Small intestine (tissue), 7 donors: ENCODE measurements around the gene TMEM151A. TPM values are rescaled to one million over a fixed set of nuclear protein-coding genes. Genes with fewer than 3 reads are reported as not detected.
A peak's percentile ranks its signal among the peaks of the same experiment; 100 is the strongest.
"Not testable (repeated sequence)": the region's sequence is repeated elsewhere in the genome, so short reads cannot be mapped to it uniquely, and the experiment has no call there.

Source experiments
- DNase-seq, 2 donors: peaks; one replicate each; pipeline versions ENCODE4 v3.0.0 to v3.0.0-alpha.2; 2013
- FAIRE-seq: peaks from 2 replicates; lab custom pipeline; 2012; peaks lifted over from hg19 to GRCh38; lab: Jason Lieb, UNC
- H3K27ac ChIP-seq, 3 donors: one replicate each; pipeline ENCODE4 v1.5.1; 2013; ENCODE audit warnings: low read length in 2 of 3, mild to moderate bottlenecking in 2 of 3, control low read depth in 1 of 3, inconsistent platforms in 1 of 3, low read depth in 1 of 3, moderate library complexity in 1 of 3
- H3K27me3 ChIP-seq, 3 donors: one replicate each; pipeline ENCODE4 v1.6.1; 2013; ENCODE audit warnings: low read length in 3 of 3, inconsistent platforms in 1 of 3; ENCODE audit not compliant: control insufficient read depth in 3 of 3, insufficient read depth in 3 of 3
- H3K36me3 ChIP-seq, 3 donors: one replicate each; pipeline ENCODE4 v1.6.1; 2013; ENCODE audit warnings: low read length in 3 of 3, inconsistent platforms in 1 of 3, low read depth in 1 of 3, mild to moderate bottlenecking in 1 of 3, moderate library complexity in 1 of 3; ENCODE audit not compliant: control insufficient read depth in 3 of 3, insufficient read depth in 2 of 3
- H3K4me1 ChIP-seq, 3 donors: one replicate each; pipeline ENCODE4 v1.6.1; 2013; ENCODE audit warnings: low read length in 2 of 3, inconsistent platforms in 1 of 3, low read depth in 1 of 3, mild to moderate bottlenecking in 1 of 3, moderate library complexity in 1 of 3; ENCODE audit not compliant: control insufficient read depth in 3 of 3, insufficient read depth in 2 of 3
- H3K4me3 ChIP-seq, 3 donors: one replicate each; pipeline ENCODE4 v1.5.1; 2013; ENCODE audit warnings: low read length in 3 of 3, control low read depth in 1 of 3, inconsistent platforms in 1 of 3, low read depth in 1 of 3, mild to moderate bottlenecking in 1 of 3, moderate library complexity in 1 of 3
- H3K9me3 ChIP-seq, 2 donors: one replicate each; pipeline ENCODE4 v1.6.1; 2013; ENCODE audit warnings: low read depth in 1 of 2, low read length in 1 of 2; ENCODE audit not compliant: control insufficient read depth in 2 of 2, insufficient read depth in 1 of 2
- WGBS, 3 donors: extraction: QIAGEN DNeasy Blood & Tissue Kit; methylation state at CpG; one replicate each; pipeline ENCODE4 v1.1.7; 2013; 5-methylcytosine and 5-hydroxymethylcytosine counted together
- polyA plus RNA-seq, 4 donors: library from polyadenylated mRNA; stranded (reverse) in 3 of 4; unstranded in 1 of 4; fragments of 200-250 nt in 3 of 4; fragments of 120-200 nt in 1 of 4; gene quantifications; one replicate each; pipeline versions ENCODE4 v1.2.1 to v1.2.3, GENCODE V29; 2013
- donor health status: healthy with polysubstance abuse.
- donor health status: control.
- donor health status: control.
- donor health status: Bipolar disorder and iron deficiency.
- donor health status: healthy.

Gene TMEM151A
- polyA plus RNA-seq, 4 donors = 0.44 to 0.91 (median 0.54) TPM; not detected in 1

GRCh38 chr11:66320748-66321147 lies 29.1 kb downstream of the TMEM151A start:
- not testable (repeated sequence) for FAIRE-seq, H3K4me3 ChIP-seq, H3K27ac ChIP-seq, DNase-seq, H3K36me3 ChIP-seq, H3K9me3 ChIP-seq, H3K27me3 ChIP-seq
- H3K4me1 ChIP-seq = peaks cover 0 to 20% (median 3%) of the 10 kb centered on the region in 3 donors
- WGBS, 3 donors = 85 to 89% (median 89%) methylated on average over 6 of the region's 6 CpGs

DNA sequence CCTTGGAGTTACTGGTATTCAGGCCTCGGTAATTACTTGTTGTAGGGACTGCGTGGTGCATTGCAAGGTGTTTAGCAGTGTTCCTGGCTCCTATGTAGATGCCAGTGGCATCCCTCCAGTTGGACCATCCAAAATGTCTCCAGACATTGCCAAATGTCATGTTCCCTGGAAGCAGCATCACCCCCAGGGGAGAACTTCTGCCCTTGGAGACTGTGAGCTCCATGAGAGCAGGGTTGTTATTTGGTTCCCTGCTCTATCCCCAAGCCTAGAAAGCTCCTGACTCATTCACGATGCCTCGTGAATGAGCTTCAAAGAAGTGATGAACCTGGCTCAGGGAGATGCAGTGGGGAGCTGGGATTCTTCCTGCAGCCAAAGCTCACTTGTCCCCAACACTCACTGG lies 29.9 kb downstream of the TMEM151A start:
- WGBS, 3 donors = 89 to 95% (median 90%) methylated on average over 4 of the region's 4 CpGs
- Histone ChIP-seq H3K27ac (no peak overlapping the region), H3K4me1 (peaks cover 0 to 23% (median 3%) of the 10 kb centered on the region in 3 donors), H3K4me3 (no peak overlapping the region), H3K9me3 (peaks cover 0 to 3% of the 10 kb centered on the region in 2 donors), H3K27me3 (no peaks in the 10 kb centered on the region), H3K36me3 (no peaks in the 10 kb centered on the region)
- DNase-seq = no peak
- no peak for FAIRE-seq

DNA sequence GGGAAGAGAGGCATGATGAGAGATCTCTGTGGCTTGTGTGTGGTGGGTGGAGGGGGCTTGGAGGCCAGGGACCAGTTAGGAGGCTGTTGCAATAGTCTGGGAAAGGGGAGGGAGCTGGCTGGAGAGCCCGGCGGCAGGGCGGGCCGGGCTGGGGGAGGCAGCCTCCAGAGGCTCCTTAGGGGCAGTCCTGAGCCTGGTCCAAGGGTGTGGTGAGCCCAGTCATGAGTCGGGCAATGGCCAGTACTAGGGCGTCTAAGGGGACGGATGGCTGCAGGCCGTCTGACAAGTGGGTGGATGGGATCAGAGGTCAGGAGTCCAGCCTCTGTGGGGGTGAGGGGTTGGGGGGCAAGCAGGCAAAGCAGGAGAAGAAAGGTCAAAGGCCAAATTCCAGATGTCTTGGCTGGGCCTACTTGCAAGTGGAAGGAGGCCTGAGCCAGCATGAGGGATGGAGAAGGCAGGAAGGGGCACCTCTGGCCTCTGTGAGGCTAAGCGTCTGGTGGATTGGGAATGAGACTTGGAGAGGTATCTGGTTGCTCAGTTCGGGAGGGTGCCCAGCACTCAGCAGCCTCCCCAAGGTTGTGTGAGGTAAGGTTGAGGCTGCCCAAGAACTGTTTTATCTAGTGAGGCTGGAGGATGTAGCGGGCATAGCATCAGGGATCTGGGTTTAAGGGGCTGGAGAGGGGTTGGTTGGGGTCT lies 31.2 kb downstream of the TMEM151A start:
- H3K36me3 ChIP-seq = no peaks in the 10 kb centered on the region
- peaks cover 0 to 3% of the 10 kb centered on the region in 2 donors for H3K9me3 ChIP-seq
- FAIRE-seq (no peak), DNase-seq (no peak)
- no peak overlapping the region for H3K4me3 ChIP-seq
- peaks cover 0 to 24% (median 0%) of the 10 kb centered on the region in 3 donors for H3K4me1 ChIP-seq
- H3K27me3 ChIP-seq = no peaks in the 10 kb centered on the region
- 77 to 82% (median 82%) methylated on average over 7 to 11 of the region's 11 CpGs for WGBS, 3 donors
- no peak overlapping the region for H3K27ac ChIP-seq

- H3K36me3 ChIP-seq = no peaks in the 10 kb centered on the region
- no peaks in the 10 kb centered on the region for H3K27me3 ChIP-seq
- FAIRE-seq = no peak
- WGBS, 3 donors = 96 to 100% (median 100%) methylated on average over 1 of the region's 1 CpG
- DNase-seq = no peak
- peaks cover 0 to 3% of the 10 kb centered on the region in 2 donors for H3K9me3 ChIP-seq
- H3K4me3 ChIP-seq = no peak overlapping the region
- no peak overlapping the region for H3K27ac ChIP-seq
- peaks cover 0 to 20% (median 0%) of the 10 kb centered on the region in 3 donors for H3K4me1 ChIP-seq
These were observed 32.0 kb downstream of the TMEM151A start for GRCh38 chr11:66323684-66324083.

DNA sequence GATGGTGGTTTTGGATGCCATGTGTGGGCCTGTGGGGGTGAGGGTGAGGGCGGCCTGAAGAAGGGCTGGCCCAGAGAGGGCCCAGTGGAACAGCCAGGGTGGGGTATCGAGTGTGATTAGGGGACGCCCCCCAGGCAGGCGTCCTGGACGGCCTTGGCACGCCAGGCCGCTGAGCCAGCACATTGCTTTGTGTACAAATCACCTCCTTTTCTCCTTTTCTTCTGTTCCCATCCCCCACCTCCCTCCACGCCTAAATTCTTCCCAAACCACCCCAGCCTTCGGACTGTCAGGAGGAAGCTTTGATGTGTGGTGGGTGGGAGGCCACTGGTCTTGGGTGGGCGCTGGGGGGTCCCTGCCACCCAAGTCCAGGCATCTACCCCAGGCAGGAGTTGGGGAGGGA lies 33.0 kb downstream of the TMEM151A start:
- no peaks in the 10 kb centered on the region for H3K27me3 ChIP-seq
- H3K4me1 ChIP-seq = peaks cover 0 to 15% (median 0%) of the 10 kb centered on the region in 3 donors
- 71 to 81% (median 75%) methylated on average over 9 to 10 of the region's 10 CpGs for WGBS, 3 donors
- no peak overlapping the region for H3K27ac ChIP-seq
- no peaks in the 10 kb centered on the region for H3K36me3 ChIP-seq
- peaks cover 0 to under 1% of the 10 kb centered on the region in 2 donors for H3K9me3 ChIP-seq
- FAIRE-seq (no peak), DNase-seq (no peak)
- H3K4me3 ChIP-seq = no peak overlapping the region

DNA sequence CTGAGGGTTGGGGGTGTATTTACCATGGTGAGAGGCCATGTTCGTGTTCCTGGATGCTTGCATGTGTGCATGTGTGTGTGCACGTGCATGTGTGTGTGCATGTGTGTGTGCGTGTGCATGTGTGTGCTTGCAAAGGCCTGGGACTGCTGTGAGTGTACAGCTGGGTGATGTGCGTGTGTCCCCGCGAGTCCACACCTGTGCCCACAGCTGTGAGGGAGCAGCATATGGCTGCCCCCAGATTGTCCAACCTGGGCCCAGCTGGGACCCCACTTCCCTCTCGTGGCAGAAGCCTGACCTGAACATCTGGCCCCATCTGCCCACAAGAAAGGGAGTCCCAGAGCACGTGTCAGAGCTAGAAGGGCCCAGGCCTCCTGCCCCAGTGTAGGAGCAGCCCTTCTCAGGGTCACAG lies 33.6 kb downstream of the TMEM151A start:
- Histone ChIP-seq H3K4me3 (no peak overlapping the region), H3K4me1 (peaks cover 0 to 15% (median 0%) of the 10 kb centered on the region in 3 donors), H3K9me3 (no peaks in the 10 kb centered on the region), H3K27me3 (no peaks in the 10 kb centered on the region), H3K36me3 (no peaks in the 10 kb centered on the region), H3K27ac (peak overlapping the region in 1 of 3 donors; percentile 36)
- DNase-seq (no peak), FAIRE-seq (no peak)
- 78 to 84% (median 82%) methylated on average over 8 of the region's 8 CpGs for WGBS, 3 donors

DNA sequence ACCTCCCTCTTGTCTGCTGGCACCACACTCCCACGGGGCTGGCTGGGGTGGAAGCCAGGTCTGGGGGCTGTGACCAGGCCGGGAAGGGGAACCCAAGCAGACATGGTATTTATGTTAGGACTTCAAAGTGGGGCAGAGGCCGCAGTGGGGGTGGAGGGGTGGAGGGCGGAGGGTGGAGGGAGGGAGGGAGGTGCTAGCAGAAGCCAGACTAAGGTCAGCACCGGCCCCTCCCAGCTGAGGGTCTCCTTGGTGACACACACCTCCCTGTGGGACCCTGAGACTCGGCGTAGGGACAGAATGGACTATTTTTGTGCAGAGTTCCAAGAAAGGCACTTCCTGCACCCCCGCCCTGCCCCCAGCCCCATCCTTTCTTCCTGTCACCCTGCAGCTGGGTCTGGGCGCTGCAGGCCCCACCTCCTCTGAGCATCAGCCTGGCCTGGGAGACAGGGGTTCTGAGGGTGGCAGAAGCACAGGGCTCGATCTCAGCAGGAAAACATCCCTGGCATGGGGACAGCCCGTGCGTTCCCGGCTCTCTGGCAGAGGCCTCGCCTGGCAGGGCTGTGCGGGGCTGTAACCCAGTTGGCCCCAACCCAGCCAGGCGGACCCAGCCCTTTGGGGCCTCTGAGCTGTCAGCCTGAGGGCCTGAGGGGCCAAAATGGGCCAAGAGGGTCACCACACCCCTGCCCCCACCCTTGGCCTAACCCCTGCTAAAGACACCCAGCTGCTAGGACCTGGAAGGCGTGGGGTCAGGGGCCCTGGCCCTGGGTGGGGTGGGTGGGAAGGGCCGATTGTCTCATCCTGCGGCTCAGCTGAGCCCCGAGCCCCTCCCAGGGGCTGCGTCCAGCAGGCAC lies 34.8 kb downstream of the TMEM151A start:
- H3K27ac ChIP-seq = peak overlapping the region; percentile 5 to 71 (median 38)
- H3K27me3 ChIP-seq = no peaks in the 10 kb centered on the region
- peaks cover 0 to 15% (median 0%) of the 10 kb centered on the region in 3 donors for H3K4me1 ChIP-seq
- no peaks in the 10 kb centered on the region for H3K9me3 ChIP-seq
- no peak overlapping the region for H3K4me3 ChIP-seq
- DNase-seq = peak in 1 of 2 donors; percentile 29
- WGBS, 3 donors = 43 to 64% (median 55%) methylated on average over 18 to 21 of the region's 21 CpGs
- no peak for FAIRE-seq
- H3K36me3 ChIP-seq = peaks cover 0 to 3% (median 0%) of the 10 kb centered on the region in 3 donors
